Measurements from ENCODE around the gene CAMK4. TPM values are rescaled to one million over a fixed set of nuclear protein-coding genes. Genes with fewer than 3 reads are reported as not detected.

CAMK4 gene
- total and polyA plus RNA-seq, 4 donors, result 0.27 to 1.4 (median 1.2) TPM

DNA sequence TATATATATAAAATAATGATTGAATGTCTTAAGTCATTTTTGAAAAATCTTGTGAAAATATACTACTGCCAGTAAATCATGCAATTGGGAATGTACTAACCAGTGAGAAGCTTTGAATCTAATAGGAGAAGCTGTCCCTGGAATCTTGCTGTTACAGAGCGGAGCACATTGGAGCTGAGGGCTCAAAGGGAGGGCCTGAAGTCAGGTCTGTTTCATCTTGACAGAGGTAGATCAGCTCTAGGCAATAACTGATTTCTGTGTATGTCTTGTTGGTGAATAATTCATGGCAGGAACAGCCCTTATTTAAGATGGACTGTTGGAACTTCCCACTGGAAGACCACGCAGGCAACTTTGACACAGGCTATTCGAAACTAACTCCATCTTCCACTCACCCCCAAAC is 17.5 kb downstream of the CAMK4 start:
- Histone ChIP-seq H3K36me3 (ENCODE audit: control insufficient read depth in 4 of 4, insufficient read depth in 3 of 4, low read depth in 1 of 4, low read length in 3 of 4) (no peaks in the 10 kb centered on the region), H3K27me3 (ENCODE audit: control insufficient read depth in 4 of 4, insufficient read depth in 4 of 4, low read length in 3 of 4) (peaks cover 0 to 3% (median 0%) of the 10 kb centered on the region in 4 donors), H3K9ac (ENCODE audit: low read depth in 1 of 2, low read length in 2 of 2) (no peak overlapping the region), H3K27ac (ENCODE audit: low read depth in 1 of 2, low read length in 2 of 2) (no peak overlapping the region), H3K4me3 (ENCODE audit: low read depth in 1 of 3, low read length in 3 of 3) (no peak overlapping the region), H3K9me3 (ENCODE audit: control insufficient read depth in 4 of 4, low read length in 3 of 4) (no peaks in the 10 kb centered on the region), H3K4me1 (ENCODE audit: control insufficient read depth in 4 of 4, insufficient read depth in 4 of 4, low read length in 3 of 4) (no peaks in the 10 kb centered on the region)
- TF ChIP-seq RXRA (IDR thresholded peaks at IDR 0.05) (no peak), GABPA (IDR thresholded peaks at IDR 0.05 in 1 of 2, conservative IDR thresholded peaks at IDR 0.05 in 1 of 2) (no peak), RAD21 (IDR thresholded peaks at IDR 0.05) (no peak), JUND (IDR thresholded peaks at IDR 0.05) (no peak), YY1 (IDR thresholded peaks at IDR 0.05) (no peak), HNF4A (conservative IDR thresholded peaks at IDR 0.05) (no peak), TAF1 (conservative IDR thresholded peaks at IDR 0.05) (no peak), FOXA2 (IDR thresholded peaks at IDR 0.05) (no peak), NR2F2 (IDR thresholded peaks at IDR 0.05) (no peak)
- TF ChIP-seq, protein P1, sequence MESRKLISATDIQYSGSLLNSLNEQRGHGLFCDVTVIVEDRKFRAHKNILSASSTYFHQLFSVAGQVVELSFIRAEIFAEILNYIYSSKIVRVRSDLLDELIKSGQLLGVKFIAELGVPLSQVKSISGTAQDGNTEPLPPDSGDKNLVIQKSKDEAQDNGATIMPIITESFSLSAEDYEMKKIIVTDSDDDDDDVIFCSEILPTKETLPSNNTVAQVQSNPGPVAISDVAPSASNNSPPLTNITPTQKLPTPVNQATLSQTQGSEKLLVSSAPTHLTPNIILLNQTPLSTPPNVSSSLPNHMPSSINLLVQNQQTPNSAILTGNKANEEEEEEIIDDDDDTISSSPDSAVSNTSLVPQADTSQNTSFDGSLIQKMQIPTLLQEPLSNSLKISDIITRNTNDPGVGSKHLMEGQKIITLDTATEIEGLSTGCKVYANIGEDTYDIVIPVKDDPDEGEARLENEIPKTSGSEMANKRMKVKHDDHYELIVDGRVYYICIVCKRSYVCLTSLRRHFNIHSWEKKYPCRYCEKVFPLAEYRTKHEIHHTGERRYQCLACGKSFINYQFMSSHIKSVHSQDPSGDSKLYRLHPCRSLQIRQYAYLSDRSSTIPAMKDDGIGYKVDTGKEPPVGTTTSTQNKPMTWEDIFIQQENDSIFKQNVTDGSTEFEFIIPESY (IDR thresholded peaks at IDR 0.05), result no peak
- TF ChIP-seq, protein P2, sequence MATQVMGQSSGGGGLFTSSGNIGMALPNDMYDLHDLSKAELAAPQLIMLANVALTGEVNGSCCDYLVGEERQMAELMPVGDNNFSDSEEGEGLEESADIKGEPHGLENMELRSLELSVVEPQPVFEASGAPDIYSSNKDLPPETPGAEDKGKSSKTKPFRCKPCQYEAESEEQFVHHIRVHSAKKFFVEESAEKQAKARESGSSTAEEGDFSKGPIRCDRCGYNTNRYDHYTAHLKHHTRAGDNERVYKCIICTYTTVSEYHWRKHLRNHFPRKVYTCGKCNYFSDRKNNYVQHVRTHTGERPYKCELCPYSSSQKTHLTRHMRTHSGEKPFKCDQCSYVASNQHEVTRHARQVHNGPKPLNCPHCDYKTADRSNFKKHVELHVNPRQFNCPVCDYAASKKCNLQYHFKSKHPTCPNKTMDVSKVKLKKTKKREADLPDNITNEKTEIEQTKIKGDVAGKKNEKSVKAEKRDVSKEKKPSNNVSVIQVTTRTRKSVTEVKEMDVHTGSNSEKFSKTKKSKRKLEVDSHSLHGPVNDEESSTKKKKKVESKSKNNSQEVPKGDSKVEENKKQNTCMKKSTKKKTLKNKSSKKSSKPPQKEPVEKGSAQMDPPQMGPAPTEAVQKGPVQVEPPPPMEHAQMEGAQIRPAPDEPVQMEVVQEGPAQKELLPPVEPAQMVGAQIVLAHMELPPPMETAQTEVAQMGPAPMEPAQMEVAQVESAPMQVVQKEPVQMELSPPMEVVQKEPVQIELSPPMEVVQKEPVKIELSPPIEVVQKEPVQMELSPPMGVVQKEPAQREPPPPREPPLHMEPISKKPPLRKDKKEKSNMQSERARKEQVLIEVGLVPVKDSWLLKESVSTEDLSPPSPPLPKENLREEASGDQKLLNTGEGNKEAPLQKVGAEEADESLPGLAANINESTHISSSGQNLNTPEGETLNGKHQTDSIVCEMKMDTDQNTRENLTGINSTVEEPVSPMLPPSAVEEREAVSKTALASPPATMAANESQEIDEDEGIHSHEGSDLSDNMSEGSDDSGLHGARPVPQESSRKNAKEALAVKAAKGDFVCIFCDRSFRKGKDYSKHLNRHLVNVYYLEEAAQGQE (IDR thresholded peaks at IDR 0.05), result no peak
- TF ChIP-seq, protein P3, sequence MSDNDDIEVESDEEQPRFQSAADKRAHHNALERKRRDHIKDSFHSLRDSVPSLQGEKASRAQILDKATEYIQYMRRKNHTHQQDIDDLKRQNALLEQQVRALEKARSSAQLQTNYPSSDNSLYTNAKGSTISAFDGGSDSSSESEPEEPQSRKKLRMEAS (IDR thresholded peaks at IDR 0.05), result no peak
- DNase-seq (ENCODE audit: low spot score), result no peak
- WGBS, result 74% methylated on average over 3 of the region's 3 CpGs

DNA sequence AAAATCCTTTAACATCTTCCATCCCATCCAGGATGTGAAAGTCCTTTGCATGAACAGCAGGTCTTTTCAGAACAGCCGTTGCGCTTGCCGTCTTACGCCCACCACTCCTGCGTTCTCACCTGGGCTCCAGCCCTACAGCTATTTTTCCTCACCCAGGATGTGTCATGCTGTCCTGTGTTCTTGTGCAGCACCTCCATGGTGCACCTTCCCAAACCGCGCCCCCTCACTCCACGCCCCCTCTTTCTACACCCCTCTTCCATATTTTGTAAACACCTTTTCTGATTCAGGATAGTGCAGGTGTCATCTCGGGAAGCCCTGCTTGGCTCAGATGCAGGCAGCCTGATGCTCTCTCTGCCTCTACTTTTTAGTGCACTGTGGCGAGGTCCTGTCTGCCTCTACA is 18.4 kb downstream of the CAMK4 start:
- H3K36me3 ChIP-seq (ENCODE audit: control insufficient read depth in 4 of 4, insufficient read depth in 3 of 4, low read depth in 1 of 4, low read length in 3 of 4), result no peaks in the 10 kb centered on the region
- 75% methylated on average over 10 of the region's 10 CpGs for WGBS
- H3K27ac ChIP-seq (ENCODE audit: low read depth in 1 of 2, low read length in 2 of 2), result no peak overlapping the region
- H3K4me1 ChIP-seq (ENCODE audit: control insufficient read depth in 4 of 4, insufficient read depth in 4 of 4, low read length in 3 of 4), result no peaks in the 10 kb centered on the region
- TF ChIP-seq, protein P4, sequence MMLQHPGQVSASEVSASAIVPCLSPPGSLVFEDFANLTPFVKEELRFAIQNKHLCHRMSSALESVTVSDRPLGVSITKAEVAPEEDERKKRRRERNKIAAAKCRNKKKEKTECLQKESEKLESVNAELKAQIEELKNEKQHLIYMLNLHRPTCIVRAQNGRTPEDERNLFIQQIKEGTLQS (IDR thresholded peaks at IDR 0.05), result no peak
- TF ChIP-seq, protein P1 (IDR thresholded peaks at IDR 0.05), result no peak
- no peak for TF ChIP-seq RXRA (IDR thresholded peaks at IDR 0.05)
- no peak for TF ChIP-seq HNF4A (conservative IDR thresholded peaks at IDR 0.05)
- TF ChIP-seq, protein P5, sequence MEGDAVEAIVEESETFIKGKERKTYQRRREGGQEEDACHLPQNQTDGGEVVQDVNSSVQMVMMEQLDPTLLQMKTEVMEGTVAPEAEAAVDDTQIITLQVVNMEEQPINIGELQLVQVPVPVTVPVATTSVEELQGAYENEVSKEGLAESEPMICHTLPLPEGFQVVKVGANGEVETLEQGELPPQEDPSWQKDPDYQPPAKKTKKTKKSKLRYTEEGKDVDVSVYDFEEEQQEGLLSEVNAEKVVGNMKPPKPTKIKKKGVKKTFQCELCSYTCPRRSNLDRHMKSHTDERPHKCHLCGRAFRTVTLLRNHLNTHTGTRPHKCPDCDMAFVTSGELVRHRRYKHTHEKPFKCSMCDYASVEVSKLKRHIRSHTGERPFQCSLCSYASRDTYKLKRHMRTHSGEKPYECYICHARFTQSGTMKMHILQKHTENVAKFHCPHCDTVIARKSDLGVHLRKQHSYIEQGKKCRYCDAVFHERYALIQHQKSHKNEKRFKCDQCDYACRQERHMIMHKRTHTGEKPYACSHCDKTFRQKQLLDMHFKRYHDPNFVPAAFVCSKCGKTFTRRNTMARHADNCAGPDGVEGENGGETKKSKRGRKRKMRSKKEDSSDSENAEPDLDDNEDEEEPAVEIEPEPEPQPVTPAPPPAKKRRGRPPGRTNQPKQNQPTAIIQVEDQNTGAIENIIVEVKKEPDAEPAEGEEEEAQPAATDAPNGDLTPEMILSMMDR (IDR thresholded peaks at IDR 0.05; ENCODE audit: low read depth, low read length, missing input control), result no peak
- TF ChIP-seq NR2F2 (IDR thresholded peaks at IDR 0.05), result no peak
- TF ChIP-seq TAF1 (conservative IDR thresholded peaks at IDR 0.05), result no peak
- TF ChIP-seq SP1 (IDR thresholded peaks at IDR 0.05), result no peak
- TF ChIP-seq GABPA (IDR thresholded peaks at IDR 0.05 in 1 of 2, conservative IDR thresholded peaks at IDR 0.05 in 1 of 2), result no peak
- TF ChIP-seq, protein P3 (IDR thresholded peaks at IDR 0.05), result no peak
- TF ChIP-seq FOXA1 (IDR thresholded peaks at IDR 0.05), result no peak
- no peak for TF ChIP-seq JUND (IDR thresholded peaks at IDR 0.05)
- TF ChIP-seq RAD21 (IDR thresholded peaks at IDR 0.05), result no peak
- TF ChIP-seq, protein P2 (IDR thresholded peaks at IDR 0.05), result no peak
- no peak for TF ChIP-seq HNF4G (IDR thresholded peaks at IDR 0.05)
- TF ChIP-seq FOXA2 (IDR thresholded peaks at IDR 0.05), result no peak
- H3K4me3 ChIP-seq (ENCODE audit: low read depth in 1 of 3, low read length in 3 of 3), result no peak overlapping the region
- no peak overlapping the region for H3K9ac ChIP-seq (ENCODE audit: low read depth in 1 of 2, low read length in 2 of 2)
- H3K27me3 ChIP-seq (ENCODE audit: control insufficient read depth in 4 of 4, insufficient read depth in 4 of 4, low read length in 3 of 4), result peaks cover 0 to 3% (median 0%) of the 10 kb centered on the region in 4 donors
- no peak for DNase-seq (ENCODE audit: low spot score)
- H3K9me3 ChIP-seq (ENCODE audit: control insufficient read depth in 4 of 4, low read length in 3 of 4), result no peaks in the 10 kb centered on the region
